A673 (cell line): ENCODE data around the gene NOS1AP. TPM values are rescaled to one million over a fixed set of nuclear protein-coding genes. Genes with fewer than 3 reads are reported as not detected.

ENCODE experiments used
- BruUV-seq: library from RNA; stranded (reverse); fragments of 400-500 nt; replicated peaks from 2 replicates; lab custom pipeline; 2021; lab: Mats Ljungman, UMichigan
- CTCF ChIA-PET: fragments of 300-600 bp; sonication (Branson Sonifier 250); formaldehyde crosslinking; loops from one replicate; lab custom pipeline; 2022; ENCODE audit warnings: antibody characterized with exemption; lab: Charles Lee
- POLR2A ChIA-PET: fragments of 300-600 bp; sonication (Branson Sonifier 250); formaldehyde crosslinking; loops from one replicate; lab custom pipeline; 2022; ENCODE audit warnings: antibody characterized with exemption; ENCODE audit not compliant: low non-redundant PET; lab: Charles Lee
- DNase-seq: peaks from one replicate; pipeline ENCODE4 v3.0.0-alpha.2; 2015; ENCODE audit warnings: low spot score
- H3K27ac ChIP-seq: fragments of 200-600 bp; sonication (generic); 2 replicates; pipeline ENCODE4 v1.5.1; 2016; ENCODE audit warnings: mixed run types, low read depth, mild to moderate bottlenecking, mixed read lengths, antibody characterized with exemption, low read length; ENCODE audit not compliant: poor library complexity, severe bottlenecking
- H3K27me3 ChIP-seq: fragments of 200-600 bp; sonication (generic); replicated peaks from 2 replicates; pipeline ENCODE4 v1.6.1; 2017; ENCODE audit warnings: mixed run types, low read depth, mild to moderate bottlenecking, mixed read lengths, antibody characterized with exemption, low read length; ENCODE audit not compliant: insufficient read depth, poor library complexity
- H3K36me3 ChIP-seq: fragments of 200-600 bp; sonication (generic); 2 replicates; pipeline ENCODE4 v1.6.1; 2016; ENCODE audit warnings: mixed run types, mild to moderate bottlenecking, mixed read lengths, antibody characterized with exemption, low read length; ENCODE audit not compliant: insufficient read depth, poor library complexity, severe bottlenecking
- H3K4me1 ChIP-seq: fragments of 200-600 bp; sonication (generic); 2 replicates; pipeline ENCODE4 v1.6.1; 2017; ENCODE audit warnings: mixed run types, mild to moderate bottlenecking, mixed read lengths, antibody characterized with exemption, low read length; ENCODE audit not compliant: insufficient read depth, poor library complexity, severe bottlenecking
- H3K4me3 ChIP-seq: fragments of 200-600 bp; sonication (generic); 2 replicates; pipeline ENCODE4 v1.5.1; 2016; ENCODE audit warnings: low read depth, mixed run types, mild to moderate bottlenecking, mixed read lengths, low read length; ENCODE audit not compliant: poor library complexity, severe bottlenecking
- H3K9me3 ChIP-seq: fragments of 200-600 bp; sonication (generic); 2 replicates; pipeline ENCODE4 v1.6.1; 2016; ENCODE audit warnings: mixed run types, low read depth, mild to moderate bottlenecking, mixed read lengths, antibody characterized with exemption, low read length; ENCODE audit not compliant: poor library complexity, severe bottlenecking
- CTCF ChIP-seq: fragments of 300-800, 200-600 bp; sonication (generic); conservative IDR thresholded peaks from 2 replicates; pipeline ENCODE4 v1.5.1; 2017; ENCODE audit warnings: low read depth, mild to moderate bottlenecking, antibody characterized with exemption, low read length, moderate library complexity, mixed read lengths
- EZH2 ChIP-seq: fragments of 200-600 bp; sonication (generic); IDR thresholded peaks from 2 replicates; pipeline ENCODE4 v1.6.1; 2017; ENCODE audit warnings: borderline replicate concordance, low read depth, mild to moderate bottlenecking, mixed read lengths, antibody characterized with exemption, low read length; ENCODE audit not compliant: poor library complexity, severe bottlenecking
- intact Hi-C: fragments of 100-400 bp; cut with micrococcal nuclease; formaldehyde crosslinking; loops from one replicate; pipeline ENCODE4 v1.10.0; 2022; ENCODE audit not compliant: unreplicated experiment
- total RNA-seq: library from RNA; stranded (reverse); gene quantifications from 2 replicates; pipeline ENCODE4 v1.2.3, GENCODE V29; 2021

Gene NOS1AP
- total RNA-seq, 1 experiment from 2014 or later, result 28.0 TPM

GRCh38 chr1:162359523-162360236 lies 290.2 kb downstream of the NOS1AP start:
- DNase-seq, result no peak
- H3K36me3 ChIP-seq, result peaks cover 19% of the 10 kb centered on the region
- intact Hi-C loops, result no loop called here
- H3K27me3 ChIP-seq, result no peaks in the 10 kb centered on the region
- H3K27ac ChIP-seq, result peak overlapping the region; percentile 56
- no peak overlapping the region for H3K4me3 ChIP-seq
- ChIA-PET CTCF (no interaction called here), POLR2A (interaction anchor here (0.5 to 0.8 kb wide), 2 partner anchors 9 to 302 kb away, joined by 3 to 18 read pairs; no protein-coding TSS in a partner anchor)
- no peak for TF ChIP-seq EZH2
- TF ChIP-seq CTCF, result no peak
- H3K4me1 ChIP-seq, result peaks cover 28% of the 10 kb centered on the region
- no peaks in the 10 kb centered on the region for H3K9me3 ChIP-seq
- BruUV-seq, result no TSS peak

- H3K27me3 ChIP-seq, result no peaks in the 10 kb centered on the region
- intact Hi-C loops, result no loop called here
- ChIA-PET CTCF (interaction anchor here (0.6 kb wide), 1 partner anchor 304 kb away, joined by 9 read pairs; no protein-coding TSS in a partner anchor), POLR2A (no interaction called here)
- no TSS peak for BruUV-seq
- peaks cover 28% of the 10 kb centered on the region for H3K4me1 ChIP-seq
- H3K27ac ChIP-seq, result no peak overlapping the region
- TF ChIP-seq EZH2, result no peak
- TF ChIP-seq CTCF, result no peak
- no peaks in the 10 kb centered on the region for H3K9me3 ChIP-seq
- no peak overlapping the region for H3K4me3 ChIP-seq
- DNase-seq, result no peak
- H3K36me3 ChIP-seq, result peaks cover 17% of the 10 kb centered on the region
Observed at GRCh38 chr1:162360237-162360873, 290.9 kb downstream of the NOS1AP start.

- TF ChIP-seq EZH2 (no peak), CTCF (no peak)
- intact Hi-C loops, result no loop called here
- DNase-seq, result no peak
- H3K4me1 ChIP-seq, result peaks cover 28% of the 10 kb centered on the region
- H3K27me3 ChIP-seq, result no peaks in the 10 kb centered on the region
- no peaks in the 10 kb centered on the region for H3K9me3 ChIP-seq
- CTCF ChIA-PET, result interaction anchor here (0.6 kb wide), 1 partner anchor 305 kb away, joined by 9 read pairs; no protein-coding TSS in a partner anchor
- H3K36me3 ChIP-seq, result peaks cover 12% of the 10 kb centered on the region
- BruUV-seq, result no TSS peak
- no peak overlapping the region for H3K4me3 ChIP-seq
- POLR2A ChIA-PET, result no interaction called here
- no peak overlapping the region for H3K27ac ChIP-seq
Observed at GRCh38 chr1:162360874-162361260, 291.4 kb downstream of the NOS1AP start.
